H1 (cell line): ENCODE data around the gene RETREG1. TPM values are rescaled to one million over a fixed set of nuclear protein-coding genes. Genes with fewer than 3 reads are reported as not detected.
"Not testable (repeated sequence)": the region's sequence is repeated elsewhere in the genome, so short reads cannot be mapped to it uniquely, and the experiment has no call there.

ENCODE experiments used
- CTCF ChIA-PET: fragments of 300-600 bp; sonication (Branson Sonifier 250); formaldehyde crosslinking; loops from one replicate; lab custom pipeline; 2021; ENCODE audit not compliant: partially characterized antibody; lab: Charles Lee
- POLR2A ChIA-PET: fragments of 300-600 bp; sonication (Branson Sonifier 250); formaldehyde crosslinking; loops from one replicate; lab custom pipeline; 2021; ENCODE audit warnings: inconsistent platforms; ENCODE audit not compliant: partially characterized antibody; lab: Charles Lee
- DNase-seq, 2 experiments: peaks; one replicate each; pipeline versions ENCODE4 v3.0.0 to v3.0.0-alpha.2; 2010 to 2022; ENCODE audit warnings: low spot score in 2 of 2, low read depth in 1 of 2, mixed read lengths in 1 of 2
- FAIRE-seq: peaks from 2 replicates; lab custom pipeline; 2011; peaks lifted over from hg19 to GRCh38; lab: Jason Lieb, UNC
- H2AFZ ChIP-seq: 2 replicates; pipeline ENCODE4 v1.8.1; 2012; ENCODE audit warnings: low read length, inconsistent platforms
- H2AK5ac ChIP-seq: 2 replicates; pipeline ENCODE4 v1.6.1; 2013; ENCODE audit warnings: low read depth, low read length
- H2BK120ac ChIP-seq: replicated peaks from 2 replicates; pipeline ENCODE3; 2013; ENCODE audit warnings: low read depth, low read length, inconsistent platforms
- H2BK12ac ChIP-seq: 2 replicates; pipeline ENCODE4 v1.6.1; 2013; ENCODE audit warnings: low read depth, low read length
- H2BK15ac ChIP-seq: 2 replicates; pipeline ENCODE4 v1.6.1; 2013; ENCODE audit warnings: low read length
- H2BK20ac ChIP-seq: 2 replicates; pipeline ENCODE4 v1.6.1; 2013; ENCODE audit warnings: low read length
- H2BK5ac ChIP-seq: 2 replicates; pipeline ENCODE4 v1.6.1; 2013; ENCODE audit warnings: low read depth, low read length
- H3K14ac ChIP-seq: 2 replicates; pipeline ENCODE4 v1.6.1; 2013; ENCODE audit warnings: inconsistent platforms; ENCODE audit not compliant: insufficient read length
- H3K18ac ChIP-seq: 2 replicates; pipeline ENCODE4 v1.6.1; 2013; ENCODE audit warnings: low read length; ENCODE audit errors: extremely low read depth
- H3K23ac ChIP-seq: 2 replicates; pipeline ENCODE4 v1.6.1; 2013; ENCODE audit warnings: inconsistent platforms; ENCODE audit not compliant: insufficient read length
- H3K23me2 ChIP-seq: 2 replicates; pipeline ENCODE4 v1.6.1; 2013; ENCODE audit warnings: low read depth, low read length
- H3K27ac ChIP-seq: 2 replicates; pipeline ENCODE4 v1.6.1; 2011; ENCODE audit warnings: low read depth, low read length, inconsistent platforms
- H3K27me3 ChIP-seq, 4 experiments: replicated peaks in 1 of 4; 1 replicate in 1 of 4; 2 replicates in 3 of 4; pipeline versions ENCODE4 v1.6.1 to v1.8.1; 2011 to 2013; ENCODE audit warnings: low read length in 3 of 4, mild to moderate bottlenecking in 3 of 4, inconsistent platforms in 2 of 4, mixed read lengths in 2 of 4, moderate library complexity in 1 of 4; ENCODE audit not compliant: control insufficient read depth in 3 of 4, insufficient read depth in 3 of 4; ENCODE audit errors: extremely low read depth in 1 of 4
- H3K36me3 ChIP-seq, 4 experiments: 2 replicates each; pipeline versions ENCODE4 v1.6.1 to v1.8.1; 2011 to 2013; ENCODE audit warnings: mild to moderate bottlenecking in 4 of 4, low read length in 3 of 4, moderate library complexity in 2 of 4, control low read depth in 1 of 4, inconsistent platforms in 1 of 4; ENCODE audit not compliant: insufficient read depth in 4 of 4, control insufficient read depth in 2 of 4
- H3K4ac ChIP-seq: replicated peaks from 2 replicates; pipeline ENCODE3; 2013; ENCODE audit warnings: low read length, low read depth, mixed read lengths, inconsistent platforms; ENCODE audit not compliant: insufficient read length
- H3K4me1 ChIP-seq, 4 experiments: replicated peaks in 1 of 4; 1 replicate in 1 of 4; 2 replicates in 3 of 4; pipeline versions ENCODE4 v1.6.1 to v1.8.1; 2011 to 2013; ENCODE audit warnings: low read length in 3 of 4, inconsistent platforms in 2 of 4, mixed read lengths in 1 of 4; ENCODE audit not compliant: insufficient read depth in 4 of 4, control insufficient read depth in 3 of 4
- H3K4me2 ChIP-seq, 2 experiments: 2 replicates each; pipeline versions ENCODE4 v1.6.1 to v1.8.1; 2011 to 2013; ENCODE audit warnings: low read depth in 2 of 2, low read length in 2 of 2, control low read depth in 1 of 2, inconsistent platforms in 1 of 2, mild to moderate bottlenecking in 1 of 2; ENCODE audit not compliant: insufficient read depth in 1 of 2
- H3K4me3 ChIP-seq, 4 experiments: fragments of 200-600, 300-600 bp in 1 of 4; sonication (generic), shearing (Covaris generic), sonication (Bioruptor Twin) in 1 of 4; 2 replicates each; pipeline versions ENCODE4 v1.5.1 to v1.8.1; 2011 to 2016; ENCODE audit warnings: low read length in 4 of 4, low read depth in 3 of 4, control low read depth in 2 of 4, inconsistent platforms in 2 of 4, mild to moderate bottlenecking in 2 of 4, mixed read lengths in 1 of 4, moderate library complexity in 1 of 4; ENCODE audit not compliant: insufficient read depth in 2 of 4; ENCODE audit errors: extremely low read depth in 1 of 4
- H3K56ac ChIP-seq: replicated peaks from 2 replicates; pipeline ENCODE3; 2013; ENCODE audit warnings: low read depth, mild to moderate bottlenecking, mixed read lengths, low read length, inconsistent platforms; ENCODE audit not compliant: insufficient read length
- H3K79me1 ChIP-seq: 2 replicates; pipeline ENCODE4 v1.6.1; 2013; ENCODE audit warnings: low read depth, low read length, control low read depth
- H3K79me2 ChIP-seq, 2 experiments: 2 replicates each; pipeline versions ENCODE4 v1.6.1 to v1.8.1; 2012 to 2013; ENCODE audit warnings: low read length in 2 of 2, mild to moderate bottlenecking in 2 of 2, inconsistent platforms in 1 of 2; ENCODE audit not compliant: insufficient read depth in 2 of 2, control insufficient read depth in 1 of 2
- H3K9ac ChIP-seq, 4 experiments: replicated peaks in 1 of 4; 1 replicate in 1 of 4; 2 replicates in 3 of 4; pipeline versions ENCODE4 v1.6.1 to v1.8.1; 2011 to 2013; ENCODE audit warnings: low read depth in 3 of 4, low read length in 3 of 4, control low read depth in 2 of 4, mild to moderate bottlenecking in 2 of 4, moderate library complexity in 2 of 4, inconsistent platforms in 1 of 4; ENCODE audit errors: extremely low read depth in 1 of 4
- H3K9me3 ChIP-seq, 2 experiments: 2 replicates each; pipeline versions ENCODE4 v1.6.1 to v1.8.1; 2012 to 2013; ENCODE audit warnings: mild to moderate bottlenecking in 2 of 2, moderate library complexity in 2 of 2, control low read depth in 1 of 2, inconsistent platforms in 1 of 2, low read depth in 1 of 2, low read length in 1 of 2, mixed read lengths in 1 of 2; ENCODE audit not compliant: insufficient read depth in 2 of 2
- H4K20me1 ChIP-seq, 2 experiments: replicated peaks in 1 of 2; 2 replicates each; pipeline versions ENCODE3 to v1.8.1; 2011 to 2013; ENCODE audit warnings: inconsistent platforms in 2 of 2, low read length in 2 of 2, mild to moderate bottlenecking in 1 of 2; ENCODE audit not compliant: insufficient read depth in 2 of 2, control insufficient read depth in 1 of 2
- H4K5ac ChIP-seq: 2 replicates; pipeline ENCODE4 v1.6.1; 2013; ENCODE audit warnings: low read length, low read depth, mixed read lengths, inconsistent platforms; ENCODE audit not compliant: insufficient read length
- H4K8ac ChIP-seq: 2 replicates; pipeline ENCODE4 v1.8.0; 2013; ENCODE audit warnings: mild to moderate bottlenecking, moderate library complexity, low read length, inconsistent platforms; ENCODE audit not compliant: insufficient read depth; ENCODE audit errors: extremely low read depth
- H4K91ac ChIP-seq: replicated peaks from 2 replicates; pipeline ENCODE3; 2013; ENCODE audit warnings: low read length, mixed read lengths, inconsistent platforms; ENCODE audit not compliant: insufficient read length
- ATF2 ChIP-seq: IDR thresholded peaks from 2 replicates; pipeline ENCODE4 v1.6.1; 2012; ENCODE audit warnings: low read length, inconsistent platforms
- BCL11A ChIP-seq, 2 experiments: IDR thresholded peaks; one replicate each; pipeline ENCODE4 v1.6.1; 2011; ENCODE audit warnings: low read depth in 2 of 2, low read length in 2 of 2, mild to moderate bottlenecking in 2 of 2
- CBX8 ChIP-seq: fragments of 300-800, 300-1000 bp; sonication (generic); IDR thresholded peaks from 2 replicates; pipeline ENCODE4 v1.7.1; 2016; ENCODE audit warnings: low read depth, low read length, borderline replicate concordance
- CTCF ChIP-seq, 3 experiments: IDR thresholded peaks; 1 replicate in 2 of 3; 2 replicates in 1 of 3; pipeline versions ENCODE4 v1.5.1 to v1.6.1; 2011; ENCODE audit warnings: low read length in 3 of 3, mild to moderate bottlenecking in 3 of 3, inconsistent platforms in 2 of 3, low read depth in 1 of 3, moderate library complexity in 1 of 3; ENCODE audit not compliant: insufficient read depth in 1 of 3; ENCODE audit errors: control extremely low read depth in 1 of 3
- NANOG ChIP-seq: IDR thresholded peaks from 2 replicates; pipeline ENCODE4 v1.6.1; 2011; ENCODE audit warnings: low read length, low read depth, mild to moderate bottlenecking, inconsistent platforms; ENCODE audit not compliant: insufficient read depth, poor library complexity, severe bottlenecking
- RAD21 ChIP-seq, 2 experiments: IDR thresholded peaks in 1 of 2; conservative IDR thresholded peaks in 1 of 2; 2 replicates each; pipeline ENCODE4 v1.6.1; 2011; ENCODE audit warnings: low read depth in 2 of 2, low read length in 2 of 2, improper control_type of control experiment in 1 of 2, inconsistent platforms in 1 of 2, mild to moderate bottlenecking in 1 of 2, moderate library complexity in 1 of 2
- WGBS, 2 experiments: shearing (Covaris generic) in 1 of 2; methylation state at CpG; one replicate each; pipeline versions ENCODE4 v1.1.6 to v1.1.7; 2013 to 2015; ENCODE audit warnings: low lambda C conversion rate in 2 of 2, mixed read lengths in 2 of 2, inconsistent platforms in 1 of 2, low coverage in 1 of 2, missing lambda C conversion rate in 1 of 2; ENCODE audit not compliant: insufficient replicate concordance in 2 of 2, insufficient coverage in 1 of 2, insufficient read length in 1 of 2; ENCODE audit errors: extremely low coverage in 1 of 2, missing lambda C conversion rate in 1 of 2; 5-methylcytosine and 5-hydroxymethylcytosine counted together
- polyA plus RNA-seq, 7 experiments: library from polyadenylated mRNA; depleted of rRNA in 3 of 7; stranded (reverse) in 5 of 7; unstranded in 2 of 7; fragments of >200 nt in 5 of 7; fragments of 200-250 nt in 2 of 7; gene quantifications; 1 replicate in 5 of 7; 2 replicates in 1 of 7; 4 replicates in 1 of 7; pipeline versions ENCODE4 v1.2.1 to v1.2.3, GENCODE V29; 2011 to 2013; ENCODE audit warnings: missing spikeins in 2 of 7, mixed read lengths in 2 of 7
- total RNA-seq: library from RNA; stranded (reverse); fragmentation: NEBNext Ultra II Directional; extraction: Animal tissue kit (Norgen Biotek cat#: 25700); gene quantifications from 2 replicates; pipeline ENCODE4 v1.2.1, GENCODE V29; 2021

Gene RETREG1
- total and polyA plus RNA-seq, 2 of the 8 experiments (the other 6 are each of a cell fraction or from before 2014, with no cell fraction given), result 0.62 to 1.9 TPM

- no peak for TF ChIP-seq BCL11A (IDR thresholded peaks at IDR 0.05; ENCODE audit: low read depth in 2 of 2, low read length in 2 of 2)
- no peak for TF ChIP-seq ATF2
- no peak for TF ChIP-seq CBX8
- no peak for TF ChIP-seq CTCF (IDR thresholded peaks at IDR 0.05; ENCODE audit: control extremely low read depth in 1 of 3, insufficient read depth in 1 of 3, low read depth in 1 of 3, low read length in 3 of 3)
- no peak for TF ChIP-seq RAD21 (IDR thresholded peaks at IDR 0.05 in 1 of 2, conservative IDR thresholded peaks at IDR 0.05 in 1 of 2; ENCODE audit: low read depth in 2 of 2, low read length in 2 of 2)
- TF ChIP-seq NANOG, result no peak
- TF ChIP-seq, all 59 proteins: peak for 0
Observed at GRCh38 chr5:16654647-16655334, 38.0 kb upstream of the RETREG1 start (continued).

- H3K79me1 ChIP-seq, H3K79me2 ChIP-seq, H3K4ac ChIP-seq, POLR2A ChIA-PET, H3K9ac ChIP-seq, H2AFZ ChIP-seq, H3K14ac ChIP-seq, H3K27me3 ChIP-seq, H2BK12ac ChIP-seq, H4K8ac ChIP-seq, H2BK120ac ChIP-seq, H3K36me3 ChIP-seq, H2AK5ac ChIP-seq, H4K91ac ChIP-seq, H3K4me3 ChIP-seq, H3K18ac ChIP-seq, H3K56ac ChIP-seq, H3K23me2 ChIP-seq, H3K4me1 ChIP-seq, H4K20me1 ChIP-seq, H3K27ac ChIP-seq, H2BK15ac ChIP-seq, DNase-seq, H2BK5ac ChIP-seq, H4K5ac ChIP-seq, H2BK20ac ChIP-seq, H3K23ac ChIP-seq, H3K4me2 ChIP-seq, FAIRE-seq: not testable (repeated sequence)
- CTCF ChIA-PET, result interaction anchor here (1.1 kb wide), 1 partner anchor 62 kb away, joined by 3 read pairs; no protein-coding TSS in a partner anchor
- 83% methylated on average over 8 of the region's 8 CpGs; no CpG with 5 or more reads in 1 of the 2 experiments for WGBS, 2 experiments
- peaks cover 7 to 11% of the 10 kb centered on the region in 2 experiments for H3K9me3 ChIP-seq
Observed at GRCh38 chr5:16648739-16649138, 31.9 kb upstream of the RETREG1 start.
